MCF 10A (cell line): ENCODE data around the gene CDK10. TPM values are rescaled to one million over a fixed set of nuclear protein-coding genes. Genes with fewer than 3 reads are reported as not detected.
"Not testable (repeated sequence)": the region's sequence is repeated elsewhere in the genome, so short reads cannot be mapped to it uniquely, and the experiment has no call there.

Experiments
- BruUV-seq: library from RNA; stranded (reverse); fragments of 400-500 nt; replicated peaks from 2 replicates; lab custom pipeline; 2021; lab: Mats Ljungman, UMichigan
- CTCF ChIA-PET: fragments of 300-600 bp; sonication (Branson Sonifier 250); formaldehyde crosslinking; extraction: SDS; loops from one replicate; lab custom pipeline; 2021; ENCODE audit warnings: antibody characterized with exemption, inconsistent platforms; lab: Yijun Ruan, JAX
- POLR2A ChIA-PET: fragments of 300-600, 350-650 bp; sonication (Branson Sonifier 250); formaldehyde crosslinking; extraction: SDS; loops from one replicate; lab custom pipeline; 2020; ENCODE audit warnings: antibody characterized with exemption, inconsistent platforms; lab: Yijun Ruan, JAX
- DNase-seq: peaks from one replicate; pipeline ENCODE4 v3.0.0-alpha.2; 2018; ENCODE audit not compliant: unreplicated experiment
- H3K27ac Mint-ChIP-seq: one replicate; pipeline ENCODE4 v1.8.0; 2022; ENCODE audit warnings: mild to moderate bottlenecking, low read depth, mixed read lengths; ENCODE audit not compliant: unreplicated experiment
- H3K27me3 Mint-ChIP-seq: one replicate; pipeline ENCODE4 v1.8.0; 2022; ENCODE audit warnings: mixed read lengths; ENCODE audit not compliant: insufficient read depth, unreplicated experiment
- H3K36me3 Mint-ChIP-seq: one replicate; pipeline ENCODE4 v1.8.0; 2022; ENCODE audit warnings: mild to moderate bottlenecking, moderate library complexity, mixed read lengths; ENCODE audit not compliant: insufficient read depth, unreplicated experiment
- H3K4me1 Mint-ChIP-seq: one replicate; pipeline ENCODE4 v1.8.0; 2022; ENCODE audit warnings: mixed read lengths; ENCODE audit not compliant: insufficient read depth, unreplicated experiment
- H3K4me3 Mint-ChIP-seq: one replicate; pipeline ENCODE4 v1.8.0; 2022; ENCODE audit warnings: mild to moderate bottlenecking, moderate library complexity, mixed read lengths; ENCODE audit not compliant: unreplicated experiment
- H3K9me3 Mint-ChIP-seq: one replicate; pipeline ENCODE4 v1.8.0; 2022; ENCODE audit warnings: mixed read lengths; ENCODE audit not compliant: unreplicated experiment
- intact Hi-C: fragments of 100-400 bp; cut with micrococcal nuclease; formaldehyde crosslinking; loops from 2 replicates; pipeline ENCODE4 v1.14.1; 2022
- total RNA-seq: library from RNA; stranded (reverse); gene quantifications from 2 replicates; pipeline ENCODE4 v1.2.3, GENCODE V29; 2022
- TF ChIP-seq, protein P1 (sequence below): fragments of 200-600 bp; IDR thresholded peaks from one replicate; pipeline ENCODE4 v1.8.0; 2022; ENCODE audit warnings: antibody characterized with exemption, mild to moderate bottlenecking; ENCODE audit not compliant: unreplicated experiment

CDK10 gene
- total RNA-seq, 1 experiment from 2014 or later, result 83.4 TPM

DNA sequence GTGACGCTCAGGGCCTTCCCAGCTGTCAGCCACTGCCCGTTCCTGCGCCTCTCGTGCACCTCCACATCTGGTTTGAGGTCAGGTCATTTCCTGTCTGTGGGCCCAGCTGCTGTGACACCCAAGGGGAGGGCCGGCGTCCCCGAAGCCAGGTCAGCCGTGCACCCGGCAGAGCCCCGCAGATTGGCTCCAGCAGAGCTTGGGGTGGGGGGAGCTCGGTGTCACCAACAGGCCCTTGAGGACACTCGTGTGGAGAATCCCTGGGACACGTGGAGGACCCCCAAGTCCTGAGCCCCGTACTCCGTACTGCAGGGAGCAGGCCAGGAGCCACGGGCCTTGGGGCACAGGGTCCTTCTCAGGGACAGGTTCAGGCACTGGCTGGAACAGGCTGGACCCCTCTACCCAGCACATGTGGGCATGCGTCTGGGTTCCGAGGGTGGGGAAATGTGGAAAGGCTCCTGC, 10.2 kb downstream of the CDK10 start:
- H3K27ac Mint-ChIP-seq, result no peak overlapping the region
- BruUV-seq, result no TSS peak
- TF ChIP-seq, protein P1, sequence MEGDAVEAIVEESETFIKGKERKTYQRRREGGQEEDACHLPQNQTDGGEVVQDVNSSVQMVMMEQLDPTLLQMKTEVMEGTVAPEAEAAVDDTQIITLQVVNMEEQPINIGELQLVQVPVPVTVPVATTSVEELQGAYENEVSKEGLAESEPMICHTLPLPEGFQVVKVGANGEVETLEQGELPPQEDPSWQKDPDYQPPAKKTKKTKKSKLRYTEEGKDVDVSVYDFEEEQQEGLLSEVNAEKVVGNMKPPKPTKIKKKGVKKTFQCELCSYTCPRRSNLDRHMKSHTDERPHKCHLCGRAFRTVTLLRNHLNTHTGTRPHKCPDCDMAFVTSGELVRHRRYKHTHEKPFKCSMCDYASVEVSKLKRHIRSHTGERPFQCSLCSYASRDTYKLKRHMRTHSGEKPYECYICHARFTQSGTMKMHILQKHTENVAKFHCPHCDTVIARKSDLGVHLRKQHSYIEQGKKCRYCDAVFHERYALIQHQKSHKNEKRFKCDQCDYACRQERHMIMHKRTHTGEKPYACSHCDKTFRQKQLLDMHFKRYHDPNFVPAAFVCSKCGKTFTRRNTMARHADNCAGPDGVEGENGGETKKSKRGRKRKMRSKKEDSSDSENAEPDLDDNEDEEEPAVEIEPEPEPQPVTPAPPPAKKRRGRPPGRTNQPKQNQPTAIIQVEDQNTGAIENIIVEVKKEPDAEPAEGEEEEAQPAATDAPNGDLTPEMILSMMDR, result no peak
- no peaks in the 10 kb centered on the region for H3K9me3 Mint-ChIP-seq
- H3K27me3 Mint-ChIP-seq, result no peaks in the 10 kb centered on the region
- no peak for DNase-seq
- H3K36me3 Mint-ChIP-seq, result peaks cover 44% of the 10 kb centered on the region
- H3K4me3 Mint-ChIP-seq, result no peak overlapping the region
- H3K4me1 Mint-ChIP-seq, result no peaks in the 10 kb centered on the region
- CTCF ChIA-PET, result interaction anchor here (0.7 to 1.1 kb wide), 2 partner anchors 9 to 165 kb away, joined by 3 read pairs; no protein-coding TSS in a partner anchor
- POLR2A ChIA-PET, result interaction anchor here (0.9 to 2.7 kb wide), 2 partner anchors 7 to 10 kb away, joined by 3 to 10 read pairs; partner anchors contain the start of gene CDK10
- intact Hi-C loops, result no loop called here

DNA sequence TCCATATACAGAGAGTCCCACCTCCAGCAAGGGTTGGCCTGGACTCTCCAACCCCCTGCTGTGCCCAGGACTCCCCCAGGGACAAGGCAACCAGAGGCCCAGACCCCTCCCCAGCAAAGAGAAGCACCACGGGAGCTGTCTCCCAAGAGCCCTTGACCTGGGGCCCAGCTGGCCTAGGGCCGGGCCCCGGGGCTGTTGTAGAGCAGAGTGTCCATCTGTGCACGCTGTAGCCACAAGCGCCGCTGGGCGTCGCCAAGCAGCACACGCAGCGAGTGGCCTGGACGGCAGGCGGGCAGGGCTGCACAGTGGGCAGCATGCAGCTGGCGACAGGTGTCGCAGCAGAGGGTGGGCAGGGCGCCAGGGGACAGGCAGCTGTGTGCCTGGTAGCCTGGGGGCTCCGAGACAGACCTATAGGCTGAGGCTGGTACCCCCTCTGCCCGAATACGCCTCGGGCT, 10.7 kb downstream of the CDK10 start:
- no peak for DNase-seq
- ChIA-PET POLR2A (interaction anchor here (0.9 to 2.7 kb wide), 2 partner anchors 8 to 11 kb away, joined by 3 to 10 read pairs; partner anchors contain the start of gene CDK10), CTCF (interaction anchor here (0.7 to 1.6 kb wide), 2 partner anchors 9 to 165 kb away, joined by 3 to 4 read pairs; no protein-coding TSS in a partner anchor)
- Mint-ChIP-seq H3K36me3 (peaks cover 39% of the 10 kb centered on the region), H3K4me3 (no peak overlapping the region), H3K27ac (no peak overlapping the region), H3K9me3 (no peaks in the 10 kb centered on the region), H3K4me1 (no peaks in the 10 kb centered on the region), H3K27me3 (no peaks in the 10 kb centered on the region)
- intact Hi-C loops, result no loop called here
- TF ChIP-seq, protein P1, result no peak
- no TSS peak for BruUV-seq

DNA sequence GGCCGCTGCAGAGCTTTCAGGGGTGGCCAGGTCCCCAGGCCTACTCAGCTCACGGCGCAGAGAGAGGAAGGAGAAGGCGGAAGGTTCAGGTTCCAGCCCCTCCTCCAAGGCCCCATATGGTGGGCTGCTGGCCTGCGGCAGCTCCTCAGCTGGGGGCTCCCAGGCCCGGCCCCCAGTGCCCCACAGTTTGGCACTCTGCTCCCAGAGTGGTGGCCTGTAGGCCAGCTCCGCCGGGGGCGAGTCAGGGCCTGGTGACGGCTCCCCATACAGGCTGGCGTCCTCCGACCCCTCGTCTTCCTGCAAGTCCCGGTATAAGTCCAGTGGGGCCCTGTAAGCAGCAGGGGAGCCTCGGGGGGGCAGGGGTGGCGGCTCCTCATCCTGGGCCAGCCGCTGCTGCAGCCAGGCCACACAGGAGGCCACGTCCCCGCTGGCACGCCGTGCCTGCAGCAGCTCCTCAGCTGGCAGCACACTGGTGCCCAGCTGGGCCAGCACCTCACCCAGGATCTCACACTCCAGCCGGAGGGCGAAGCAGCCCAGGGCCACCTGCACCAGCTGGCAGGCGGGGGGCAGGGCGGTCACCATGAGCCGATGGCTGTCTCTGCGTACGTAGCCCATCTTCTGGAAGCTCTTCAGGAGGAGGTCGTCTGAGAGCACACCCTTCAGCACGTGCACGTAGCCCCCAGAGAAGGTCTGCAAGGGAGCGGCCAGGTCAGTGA, 11.3 kb downstream of the CDK10 start:
- no peaks in the 10 kb centered on the region for H3K27me3 Mint-ChIP-seq
- intact Hi-C loops, result no loop called here
- no peak for DNase-seq
- no peak overlapping the region for H3K27ac Mint-ChIP-seq
- BruUV-seq, result no TSS peak
- TF ChIP-seq, protein P1, result no peak
- H3K36me3 Mint-ChIP-seq, result peaks cover 33% of the 10 kb centered on the region
- H3K9me3 Mint-ChIP-seq, result no peaks in the 10 kb centered on the region
- POLR2A ChIA-PET, result interaction anchor here (0.9 to 2.7 kb wide), 3 partner anchors 9 to 134 kb away, joined by 3 to 10 read pairs (median 3); partner anchors contain the start of gene CDK10
- H3K4me3 Mint-ChIP-seq, result no peak overlapping the region
- CTCF ChIA-PET, result interaction anchor here (0.6 to 4.4 kb wide), 5 partner anchors 9 to 164 kb away, joined by 4 to 56 read pairs (median 4); no protein-coding TSS in a partner anchor
- H3K4me1 Mint-ChIP-seq, result no peaks in the 10 kb centered on the region

DNA sequence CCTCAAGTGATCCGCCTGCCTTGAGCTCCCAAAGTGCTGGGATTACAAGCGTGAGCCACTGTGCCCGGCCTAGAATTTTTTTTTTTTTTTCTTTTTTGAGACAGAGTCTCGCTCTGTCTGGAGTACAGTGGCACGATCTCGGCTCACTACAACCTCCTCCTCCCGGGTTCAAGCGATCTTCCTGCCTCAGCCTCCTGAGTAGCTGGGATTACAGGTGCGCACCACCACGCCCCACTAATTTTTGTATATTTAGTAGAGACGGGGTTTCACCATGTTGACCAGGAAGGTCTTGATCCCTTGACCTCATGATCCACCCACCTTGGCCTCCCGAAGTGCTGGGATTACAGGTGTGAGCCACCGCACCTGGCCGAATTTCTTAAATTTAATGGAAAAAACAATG, 12.2 kb downstream of the CDK10 start:
- H3K9me3 Mint-ChIP-seq, H3K4me1 Mint-ChIP-seq, H3K27ac Mint-ChIP-seq, BruUV-seq, DNase-seq, H3K4me3 Mint-ChIP-seq, intact Hi-C loops, H3K27me3 Mint-ChIP-seq: not testable (repeated sequence)
- POLR2A ChIA-PET, result interaction anchor here (1.0 to 2.7 kb wide), 3 partner anchors 12 to 134 kb away, joined by 3 to 10 read pairs (median 3); partner anchors contain the start of gene CDK10
- H3K36me3 Mint-ChIP-seq, result peaks cover 24% of the 10 kb centered on the region
- CTCF ChIA-PET, result interaction anchor here (0.6 to 4.4 kb wide), 7 partner anchors 10 to 163 kb away, joined by 4 to 56 read pairs (median 5); no protein-coding TSS in a partner anchor

DNA sequence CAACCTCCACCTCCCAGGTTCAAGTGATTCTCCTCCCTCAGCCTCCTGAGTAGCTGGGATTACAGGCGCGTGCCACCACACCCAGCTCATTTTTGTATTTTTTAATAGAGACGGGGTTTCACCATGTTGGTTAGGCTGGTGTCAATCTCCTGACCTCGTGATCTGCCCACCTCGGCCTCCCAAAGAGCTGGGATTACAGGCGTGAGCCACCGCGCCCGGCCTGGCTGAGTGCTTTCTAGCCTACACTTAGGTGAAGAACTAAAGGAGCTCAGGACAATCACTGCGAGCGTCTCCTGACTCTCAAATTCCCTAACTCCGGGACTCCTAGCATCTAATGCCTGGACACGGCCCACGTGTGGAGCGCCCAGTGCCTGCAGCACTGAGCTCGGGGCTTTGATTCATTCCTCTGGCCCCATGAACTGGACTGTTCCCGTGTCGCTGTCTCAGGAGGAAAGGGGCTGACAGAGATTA, 13.2 kb downstream of the CDK10 start:
- intact Hi-C loops, result loop anchor here (1.0 to 5.0 kb wide), 4 partner anchors 22 to 223 kb away; partner anchors contain the start of genes TUBB3 and ZNF276
- BruUV-seq, H3K27me3 Mint-ChIP-seq, H3K9me3 Mint-ChIP-seq, H3K27ac Mint-ChIP-seq, DNase-seq, H3K4me1 Mint-ChIP-seq: not testable (repeated sequence)
- peaks cover 17% of the 10 kb centered on the region for H3K36me3 Mint-ChIP-seq
- POLR2A ChIA-PET, result interaction anchor here (0.6 to 4.3 kb wide), 16 partner anchors 10 to 223 kb away, joined by 3 to 46 read pairs (median 6); partner anchors contain the start of genes CDK10, CHMP1A, SPATA33 and TCF25
- peak overlapping the region; percentile 71 for H3K4me3 Mint-ChIP-seq
- CTCF ChIA-PET, result interaction anchor here (0.6 to 4.4 kb wide), 21 partner anchors 10 to 319 kb away, joined by 3 to 56 read pairs (median 5); no protein-coding TSS in a partner anchor
